HG03280 (cell line): Measurements from ENCODE around the gene ARHGEF7.
A peak's percentile ranks its signal among the peaks of the same experiment; 100 is the strongest.
"Not testable (repeated sequence)": the region's sequence is repeated elsewhere in the genome, so short reads cannot be mapped to it uniquely, and the experiment has no call there.

Experiments used
- ATAC-seq: cut with Tn5 transposase; IDR thresholded peaks from one replicate; pipeline ENCODE4 v1.9.1; 2021; ENCODE audit warnings: mild to moderate bottlenecking, moderate library complexity; ENCODE audit not compliant: unreplicated experiment

Gene ARHGEF7

GRCh38 chr13:111189516-111189915 lies 74.4 kb downstream of the ARHGEF7 start:
- not testable (repeated sequence) for ATAC-seq

DNA sequence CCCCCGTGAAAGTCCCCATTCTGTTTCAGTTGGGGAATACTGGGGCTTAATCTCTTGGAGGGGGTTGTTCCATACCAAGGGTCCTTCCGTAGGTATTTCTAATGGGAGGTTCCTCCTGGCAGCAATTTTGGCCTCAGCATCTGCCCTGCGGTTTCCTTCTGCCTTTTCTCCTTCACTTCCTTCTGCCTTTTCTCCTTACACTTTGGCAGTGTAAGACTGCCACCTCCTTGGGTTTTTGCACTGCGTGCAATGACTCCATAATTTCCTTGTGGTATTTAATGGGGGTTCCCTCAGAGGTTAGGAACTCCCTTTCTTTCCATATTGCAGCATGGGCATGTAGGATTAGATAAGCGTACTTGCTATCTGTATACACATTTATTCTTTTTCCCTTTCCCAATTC lies 78.1 kb downstream of the ARHGEF7 start:
- not testable (repeated sequence) for ATAC-seq

- ATAC-seq: not testable (repeated sequence)
These were observed 79.5 kb downstream of the ARHGEF7 start for GRCh38 chr13:111194651-111195050.

- not testable (repeated sequence) for ATAC-seq
These were observed 83.7 kb downstream of the ARHGEF7 start for GRCh38 chr13:111198732-111199378.

GRCh38 chr13:111201304-111201940 lies 86.3 kb downstream of the ARHGEF7 start:
- ATAC-seq: no peak

- ATAC-seq: no peak
These were observed 87.1 kb downstream of the ARHGEF7 start for GRCh38 chr13:111202156-111202621.

GRCh38 chr13:111202745-111203144 lies 87.6 kb downstream of the ARHGEF7 start:
- ATAC-seq: peak; percentile 58

- no peak for ATAC-seq
These were observed 88.8 kb downstream of the ARHGEF7 start for GRCh38 chr13:111203736-111204389.

- no peak for ATAC-seq
These were observed 89.5 kb downstream of the ARHGEF7 start for GRCh38 chr13:111204438-111205177.

DNA sequence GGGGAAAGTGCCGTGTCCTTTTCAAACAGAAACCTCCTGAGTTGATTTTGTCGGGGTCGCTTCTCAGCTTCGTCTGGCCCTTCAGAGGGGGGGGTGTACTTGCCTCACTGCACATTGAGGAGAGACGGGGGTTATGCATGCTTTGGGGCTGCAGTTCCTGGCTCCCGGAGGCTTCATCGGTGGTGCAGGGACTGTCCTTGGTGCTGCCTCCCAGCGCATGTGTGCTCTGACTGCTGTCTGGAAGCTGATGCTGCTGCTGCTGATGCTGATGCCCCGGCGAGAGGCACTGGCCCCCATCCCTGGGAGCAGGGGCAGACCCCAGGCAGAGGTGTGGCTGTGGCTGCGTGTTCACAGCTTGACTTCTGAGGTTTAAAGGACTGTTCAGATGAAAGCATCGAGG lies 91.0 kb downstream of the ARHGEF7 start:
- no peak for ATAC-seq

DNA sequence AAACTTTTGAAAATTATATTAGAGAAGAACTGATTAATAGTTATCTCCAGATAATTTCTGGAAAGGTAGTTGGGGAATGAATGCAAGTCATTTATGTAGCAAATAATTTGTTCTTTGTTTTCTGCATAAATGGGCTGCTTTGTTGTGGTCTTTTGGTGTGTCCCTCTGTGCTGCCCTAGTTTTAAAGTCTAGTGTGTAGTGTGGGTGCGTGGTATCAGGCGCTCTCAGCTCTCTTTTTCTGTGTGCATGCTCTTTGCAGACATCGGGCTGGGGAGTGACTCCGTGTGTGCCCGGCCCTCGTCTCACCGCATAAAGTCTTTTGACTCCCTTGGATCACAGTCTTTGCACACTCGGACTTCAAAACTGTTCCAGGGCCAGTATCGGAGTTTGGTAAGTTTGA lies 94.5 kb downstream of the ARHGEF7 start:
- ATAC-seq: no peak

- no peak for ATAC-seq
These were observed 95.0 kb downstream of the ARHGEF7 start for GRCh38 chr13:111210091-111210490.

DNA sequence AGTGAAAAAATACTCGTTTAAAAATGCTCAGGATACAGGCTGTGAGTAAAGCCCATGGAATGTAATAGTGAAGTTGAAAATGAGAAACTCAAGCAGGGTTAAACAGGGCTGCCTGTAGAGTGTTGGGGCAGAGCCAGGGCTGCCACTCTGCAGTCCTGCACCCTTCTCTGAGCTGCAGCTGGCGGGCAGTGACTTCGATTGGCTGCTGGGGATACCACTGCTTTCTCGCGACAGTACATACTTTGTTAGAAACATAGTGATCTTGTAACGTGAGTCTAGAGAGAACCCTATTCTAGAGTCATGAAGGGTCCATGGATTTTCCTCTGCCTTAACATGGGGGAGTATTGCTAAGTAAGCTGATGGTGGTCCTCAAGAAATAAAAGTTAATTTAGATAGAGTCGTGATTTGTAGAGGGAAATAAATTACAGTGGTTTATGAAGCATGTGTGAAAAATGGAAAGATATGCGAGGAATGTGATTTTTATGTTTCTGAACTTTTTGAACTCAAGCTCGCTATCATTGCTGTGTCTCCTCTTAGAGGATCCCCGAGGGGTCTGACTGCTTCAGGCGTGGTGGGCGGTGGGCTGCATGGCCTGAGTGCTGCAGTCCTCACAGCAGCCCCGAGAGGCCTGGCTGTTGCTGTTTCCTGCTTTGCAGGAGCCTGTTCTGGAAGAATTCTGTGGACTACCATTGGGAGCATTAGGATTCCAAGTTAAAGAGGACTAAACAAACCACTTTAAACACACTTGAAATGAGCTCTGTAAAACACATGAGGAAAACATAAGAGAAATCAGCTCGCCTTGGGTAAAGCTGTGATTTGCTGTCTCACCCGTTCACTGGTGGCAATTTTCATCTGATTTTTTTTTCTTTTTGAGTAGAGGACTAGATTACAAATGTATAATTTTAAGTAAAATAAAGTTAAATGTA lies 95.7 kb downstream of the ARHGEF7 start:
- no peak for ATAC-seq

GRCh38 chr13:111211789-111212516 lies 96.8 kb downstream of the ARHGEF7 start:
- ATAC-seq: no peak

DNA sequence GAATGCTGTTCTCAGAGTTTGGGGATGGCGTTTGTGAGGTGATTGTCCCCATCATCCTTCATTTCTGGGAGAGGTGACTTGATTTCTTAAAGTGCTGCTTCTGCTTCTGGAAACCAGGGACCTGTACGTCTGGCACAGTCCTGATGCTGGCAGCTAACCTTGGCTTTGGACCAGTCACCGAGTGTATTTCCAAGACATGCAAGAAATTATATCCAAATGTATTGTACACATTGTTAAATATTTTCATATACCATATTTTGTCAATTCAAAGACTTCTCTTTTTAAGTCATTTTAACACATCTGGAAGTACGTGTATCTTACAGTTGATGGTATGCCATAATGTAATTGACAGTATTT lies 97.4 kb downstream of the ARHGEF7 start:
- no peak for ATAC-seq

- no peak for ATAC-seq
These were observed 99.0 kb downstream of the ARHGEF7 start for GRCh38 chr13:111213964-111214726.

DNA sequence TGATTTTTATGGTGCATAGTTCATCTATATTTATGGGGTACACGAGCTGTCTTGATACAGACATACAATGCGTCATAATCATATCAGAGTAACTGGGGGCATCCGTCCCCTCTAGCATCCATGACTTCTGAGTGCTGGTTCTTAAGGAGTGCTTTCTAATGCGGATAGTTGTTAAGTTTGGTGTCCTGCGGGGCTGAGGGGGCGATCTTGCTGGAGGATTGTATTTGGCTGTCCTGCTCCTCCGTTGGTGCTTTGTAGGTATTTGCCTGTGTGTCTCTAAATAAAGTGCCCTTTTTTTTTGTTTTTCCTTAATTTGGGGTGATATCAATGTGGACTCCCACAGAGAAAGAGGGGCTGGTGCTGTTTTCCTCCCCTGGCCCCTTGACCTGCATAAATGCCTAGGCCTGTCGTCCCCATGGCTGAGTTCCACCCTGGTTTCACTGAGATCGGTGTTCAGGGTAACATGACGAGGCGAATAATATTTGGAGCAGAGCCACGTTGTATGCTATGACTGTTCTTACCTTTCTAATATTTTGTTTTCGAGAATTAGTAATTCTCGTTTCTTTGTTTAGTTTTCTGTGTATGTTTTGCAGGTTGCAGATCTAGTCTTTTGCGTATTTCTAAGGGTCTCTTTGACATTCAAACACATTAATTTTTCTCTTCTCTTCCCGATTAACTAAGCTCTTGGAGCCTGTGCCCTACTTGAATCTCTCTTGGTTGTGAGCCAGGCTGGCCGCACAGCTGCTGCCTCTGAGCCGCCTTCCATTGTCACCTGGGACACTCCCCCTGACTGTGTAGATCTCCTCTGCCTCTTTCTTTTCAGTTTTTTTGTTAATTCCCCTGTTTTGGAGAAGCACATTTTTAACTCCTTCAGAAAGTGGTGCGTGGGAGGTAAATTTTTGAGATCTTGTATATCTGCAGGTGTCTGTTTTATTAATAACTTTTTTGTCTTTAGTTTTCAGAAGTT lies 100.3 kb downstream of the ARHGEF7 start:
- ATAC-seq: no peak
